GM10248 (cell line): ENCODE data around the gene PDC.
"Not testable (repeated sequence)": the region's sequence is repeated elsewhere in the genome, so short reads cannot be mapped to it uniquely, and the experiment has no call there.

Experiments used
- CTCF ChIA-PET: fragments of 300-600 bp; sonication (Branson Sonifier 250); formaldehyde crosslinking; extraction: SDS; loops from one replicate; lab custom pipeline; 2021; ENCODE audit warnings: antibody characterized with exemption; lab: Yijun Ruan, JAX
- POLR2A ChIA-PET: fragments of 350-650 bp; sonication (Branson Sonifier 250); formaldehyde crosslinking; extraction: SDS; loops from one replicate; lab custom pipeline; 2020; ENCODE audit warnings: antibody characterized with exemption; lab: Yijun Ruan, JAX
- DNase-seq: peaks from one replicate; pipeline ENCODE4 v3.0.0; 2012; ENCODE audit errors: extremely low spot score
- TF ChIP-seq, protein P1 (sequence below): IDR thresholded peaks from 2 replicates; pipeline ENCODE4 v1.5.1; 2012; ENCODE audit warnings: mild to moderate bottlenecking, low read depth; ENCODE audit errors: extremely low read depth, missing control alignments, control extremely low read depth

Gene PDC

DNA sequence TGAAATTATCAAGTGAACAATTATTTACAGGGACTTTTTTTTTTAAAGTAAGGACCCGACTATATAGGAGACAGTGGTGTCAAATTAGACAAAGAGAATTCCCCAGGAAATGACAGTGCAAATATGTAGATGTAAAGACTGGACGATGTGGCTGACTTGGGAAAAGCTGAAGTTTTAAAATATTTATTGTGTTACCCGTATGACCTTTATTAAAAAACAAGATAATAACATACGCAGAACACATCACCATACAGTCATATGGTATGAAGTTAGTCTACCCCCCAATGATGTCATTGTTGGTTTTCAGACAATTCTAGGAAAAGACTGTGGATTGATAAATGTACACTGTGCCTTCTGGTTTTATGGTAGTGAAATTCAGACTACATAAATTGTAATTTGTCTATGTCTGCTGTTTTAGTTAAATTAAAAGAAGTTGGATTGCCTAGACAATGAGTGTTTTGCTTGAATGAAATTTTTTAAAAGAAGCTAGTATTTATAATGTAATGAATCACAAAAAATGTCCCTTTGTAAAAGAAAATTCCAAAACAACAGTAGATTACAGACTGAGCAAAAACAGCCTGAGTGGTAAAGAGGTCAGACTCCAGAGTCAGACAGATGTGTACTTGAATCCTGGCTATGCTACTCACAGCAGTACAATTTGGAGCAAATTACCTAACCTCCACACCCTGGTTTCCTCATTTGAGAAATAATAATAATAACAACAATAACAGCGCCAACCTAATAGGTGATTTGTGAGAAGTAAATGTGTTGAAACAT lies 15.5 kb upstream of the PDC start:
- ChIA-PET POLR2A (no interaction called here), CTCF (interaction anchor here (1.0 to 2.8 kb wide), 3 partner anchors 11 to 510 kb away, joined by 3 to 8 read pairs (median 3); no protein-coding TSS in a partner anchor)
- TF ChIP-seq, protein P1, sequence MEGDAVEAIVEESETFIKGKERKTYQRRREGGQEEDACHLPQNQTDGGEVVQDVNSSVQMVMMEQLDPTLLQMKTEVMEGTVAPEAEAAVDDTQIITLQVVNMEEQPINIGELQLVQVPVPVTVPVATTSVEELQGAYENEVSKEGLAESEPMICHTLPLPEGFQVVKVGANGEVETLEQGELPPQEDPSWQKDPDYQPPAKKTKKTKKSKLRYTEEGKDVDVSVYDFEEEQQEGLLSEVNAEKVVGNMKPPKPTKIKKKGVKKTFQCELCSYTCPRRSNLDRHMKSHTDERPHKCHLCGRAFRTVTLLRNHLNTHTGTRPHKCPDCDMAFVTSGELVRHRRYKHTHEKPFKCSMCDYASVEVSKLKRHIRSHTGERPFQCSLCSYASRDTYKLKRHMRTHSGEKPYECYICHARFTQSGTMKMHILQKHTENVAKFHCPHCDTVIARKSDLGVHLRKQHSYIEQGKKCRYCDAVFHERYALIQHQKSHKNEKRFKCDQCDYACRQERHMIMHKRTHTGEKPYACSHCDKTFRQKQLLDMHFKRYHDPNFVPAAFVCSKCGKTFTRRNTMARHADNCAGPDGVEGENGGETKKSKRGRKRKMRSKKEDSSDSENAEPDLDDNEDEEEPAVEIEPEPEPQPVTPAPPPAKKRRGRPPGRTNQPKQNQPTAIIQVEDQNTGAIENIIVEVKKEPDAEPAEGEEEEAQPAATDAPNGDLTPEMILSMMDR = no peak
- no peak for DNase-seq

DNA sequence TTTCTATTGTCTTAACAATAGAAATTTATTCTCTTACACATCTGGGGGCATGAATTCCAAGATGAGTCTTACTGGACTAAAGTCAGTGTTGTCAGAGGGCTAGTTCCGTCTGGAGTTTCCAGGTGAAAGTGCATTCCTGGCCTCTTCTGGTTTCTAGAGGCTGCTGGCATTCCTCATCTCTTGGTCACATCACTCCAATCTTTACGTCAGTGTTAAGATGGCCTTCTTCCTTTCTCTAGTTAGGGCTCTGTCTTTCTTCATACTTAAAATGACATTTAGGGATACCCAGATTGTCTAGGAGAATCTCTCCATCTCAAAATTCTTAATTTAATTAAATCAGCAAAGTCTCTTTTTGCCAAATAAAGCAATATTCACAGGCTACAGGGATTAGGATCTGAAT lies 13.3 kb upstream of the PDC start:
- TF ChIP-seq, protein P1 = no peak
- ChIA-PET POLR2A (no interaction called here), CTCF (no interaction called here)
- no peak for DNase-seq

DNA sequence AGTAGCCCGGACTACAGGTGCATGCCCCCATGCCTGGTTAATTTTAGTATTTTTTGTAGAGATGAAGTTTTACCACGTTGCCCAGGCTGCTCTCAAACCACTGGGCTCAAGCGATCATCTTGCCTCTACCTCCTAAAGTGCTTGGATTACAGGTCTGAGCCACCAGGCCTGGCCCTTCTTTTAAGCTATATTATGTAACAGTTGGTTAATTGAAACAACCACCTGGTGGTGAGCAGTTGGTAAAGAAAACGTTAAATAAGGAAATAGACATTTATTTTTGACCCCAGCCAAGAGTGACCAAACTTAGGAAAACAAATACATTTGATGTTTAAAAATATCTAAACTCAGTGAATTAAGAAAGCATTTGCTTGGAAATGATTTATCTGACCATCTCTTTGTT lies 12.1 kb upstream of the PDC start:
- ChIA-PET CTCF (interaction anchor here (0.9 to 1.0 kb wide), 3 partner anchors 9 to 207 kb away, joined by 3 to 4 read pairs (median 3); partner anchors contain the start of genes PDC and PTGS2), POLR2A (no interaction called here)
- TF ChIP-seq, protein P1 = no peak
- DNase-seq = no peak

DNA sequence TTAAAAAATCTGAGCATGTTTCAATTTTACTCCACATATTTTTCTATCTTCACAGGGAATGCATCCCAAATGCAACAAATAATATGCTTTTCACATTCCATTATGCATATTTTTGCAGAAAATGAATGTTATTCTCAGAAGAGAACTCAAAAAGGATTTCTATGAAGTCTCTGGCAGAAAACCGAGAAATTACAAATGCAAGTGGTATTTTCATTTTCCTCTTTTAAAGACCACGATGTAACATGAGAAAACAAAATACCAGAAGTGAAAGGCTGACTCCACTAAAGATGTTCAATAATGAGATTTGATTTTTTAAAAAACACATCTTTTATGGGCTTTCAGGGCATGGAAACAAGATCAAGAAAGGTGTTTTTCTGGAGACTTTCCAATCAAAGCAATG lies 5.0 kb upstream of the PDC start:
- ChIA-PET CTCF (no interaction called here), POLR2A (no interaction called here)
- DNase-seq = no peak
- TF ChIP-seq, protein P1 = no peak

DNA sequence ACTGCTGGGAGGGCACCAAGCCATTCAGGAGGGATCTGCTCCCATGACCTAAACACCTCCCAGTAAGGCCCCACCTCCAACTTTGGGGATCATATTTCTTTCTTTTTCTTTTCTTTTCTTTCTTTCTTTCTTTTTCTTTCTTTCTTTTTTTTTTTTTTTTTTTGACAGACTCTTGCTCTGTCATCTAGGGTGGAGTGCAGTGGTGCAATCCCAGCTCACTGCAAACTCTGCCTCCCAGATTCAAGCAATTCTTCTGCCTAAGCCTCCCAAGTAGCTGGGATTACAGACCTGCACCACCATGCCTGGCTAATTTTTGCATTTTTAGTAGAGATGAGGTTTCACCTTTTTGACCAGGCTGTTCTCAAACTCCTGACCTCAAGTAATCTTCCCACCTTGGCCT lies 4.6 kb upstream of the PDC start:
- CTCF ChIA-PET = interaction anchor here (0.8 kb wide), 1 partner anchor 11 kb away, joined by 3 read pairs; no protein-coding TSS in a partner anchor
- DNase-seq, POLR2A ChIA-PET: not testable (repeated sequence)

DNA sequence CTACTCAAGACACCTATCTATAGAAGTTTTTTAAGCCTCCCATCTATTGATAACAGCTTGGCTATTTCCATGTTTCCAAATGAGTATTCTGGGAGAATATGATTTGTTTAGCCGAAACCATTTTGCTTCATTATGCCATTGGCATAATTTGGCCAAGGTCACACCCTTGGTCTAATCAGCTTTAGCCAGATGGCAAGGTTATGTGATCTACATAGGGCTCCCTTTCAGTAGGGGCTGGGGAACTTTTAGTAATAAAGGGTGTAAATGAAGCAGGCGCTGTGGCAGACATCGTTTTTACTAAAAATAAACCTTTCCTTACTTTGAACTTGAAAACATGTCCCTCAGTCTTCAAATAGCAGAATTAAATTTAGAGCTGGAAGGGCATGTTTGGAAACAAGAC lies 3.0 kb upstream of the PDC start:
- POLR2A ChIA-PET = no interaction called here
- CTCF ChIA-PET = interaction anchor here (0.9 to 1.5 kb wide), 3 partner anchors 13 to 19 kb away, joined by 3 to 6 read pairs (median 4); no protein-coding TSS in a partner anchor
- DNase-seq = no peak
- TF ChIP-seq, protein P1 = no peak

DNA sequence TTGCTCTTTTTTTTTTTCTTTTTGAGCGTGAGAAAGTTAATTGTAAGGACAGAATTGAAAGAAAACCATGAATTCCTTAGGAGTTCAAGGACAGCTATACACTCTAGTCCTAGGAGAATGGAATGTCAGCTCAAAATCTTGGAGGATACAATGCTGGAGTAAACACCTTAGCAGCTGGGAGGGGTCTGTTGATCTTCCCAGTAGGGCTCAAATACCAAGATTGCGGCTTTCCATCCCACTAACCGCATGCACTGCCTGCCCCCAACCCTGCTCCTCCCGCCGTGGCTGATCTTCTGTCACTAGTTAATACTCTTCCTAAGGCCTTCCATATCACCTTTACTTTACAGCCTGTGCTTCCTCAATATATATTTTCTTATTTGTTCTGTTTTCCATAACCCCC lies 2.6 kb upstream of the PDC start:
- CTCF ChIA-PET = interaction anchor here (0.9 to 1.5 kb wide), 3 partner anchors 13 to 19 kb away, joined by 3 to 6 read pairs (median 4); no protein-coding TSS in a partner anchor
- POLR2A ChIA-PET = no interaction called here
- DNase-seq = no peak

DNA sequence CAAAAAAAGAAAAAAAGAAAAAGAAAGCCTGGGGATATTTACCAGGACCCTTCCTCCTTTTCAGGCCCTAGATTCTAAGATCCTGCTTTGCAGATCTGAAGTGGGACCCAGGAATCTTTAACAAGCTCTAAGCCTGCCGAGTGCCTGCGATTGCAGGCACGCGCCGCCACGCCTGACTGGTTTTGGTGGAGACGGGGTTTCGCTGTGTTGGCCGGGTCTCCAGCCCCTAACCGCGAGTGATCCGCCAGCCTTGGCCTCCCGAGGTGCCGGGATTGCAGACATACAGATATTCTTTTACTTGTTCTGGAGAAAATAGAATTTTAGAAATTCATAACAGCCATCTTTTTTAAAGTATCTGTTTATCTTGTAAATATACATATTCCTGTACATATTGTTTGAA lies 1.8 kb downstream of the PDC start:
- CTCF ChIA-PET, POLR2A ChIA-PET, DNase-seq: not testable (repeated sequence)

More for the DNA sequence above, 2.6 kb upstream of the PDC start:
- TF ChIP-seq, protein P1 = no peak
